Measurements from ENCODE around the gene GPR183.

- TF ChIP-seq, protein P1, sequence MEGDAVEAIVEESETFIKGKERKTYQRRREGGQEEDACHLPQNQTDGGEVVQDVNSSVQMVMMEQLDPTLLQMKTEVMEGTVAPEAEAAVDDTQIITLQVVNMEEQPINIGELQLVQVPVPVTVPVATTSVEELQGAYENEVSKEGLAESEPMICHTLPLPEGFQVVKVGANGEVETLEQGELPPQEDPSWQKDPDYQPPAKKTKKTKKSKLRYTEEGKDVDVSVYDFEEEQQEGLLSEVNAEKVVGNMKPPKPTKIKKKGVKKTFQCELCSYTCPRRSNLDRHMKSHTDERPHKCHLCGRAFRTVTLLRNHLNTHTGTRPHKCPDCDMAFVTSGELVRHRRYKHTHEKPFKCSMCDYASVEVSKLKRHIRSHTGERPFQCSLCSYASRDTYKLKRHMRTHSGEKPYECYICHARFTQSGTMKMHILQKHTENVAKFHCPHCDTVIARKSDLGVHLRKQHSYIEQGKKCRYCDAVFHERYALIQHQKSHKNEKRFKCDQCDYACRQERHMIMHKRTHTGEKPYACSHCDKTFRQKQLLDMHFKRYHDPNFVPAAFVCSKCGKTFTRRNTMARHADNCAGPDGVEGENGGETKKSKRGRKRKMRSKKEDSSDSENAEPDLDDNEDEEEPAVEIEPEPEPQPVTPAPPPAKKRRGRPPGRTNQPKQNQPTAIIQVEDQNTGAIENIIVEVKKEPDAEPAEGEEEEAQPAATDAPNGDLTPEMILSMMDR (IDR thresholded peaks at IDR 0.05) = no peak
- TF ChIP-seq POLR2AphosphoS5 (IDR thresholded peaks at IDR 0.05; ENCODE audit: insufficient read depth in 1 of 2, low read depth in 1 of 2) = no peak
These were observed 40.8 kb upstream of the GPR183 start for GRCh38 chr13:99347911-99348451.

All from vagina (tissue), 2 donors.